Cardiac muscle cell (in vitro differentiated cells and primary cell): Measurements from ENCODE around the gene JUND. TPM values are rescaled to one million over a fixed set of nuclear protein-coding genes. Genes with fewer than 3 reads are reported as not detected.

Experiments
- DNase-seq, 2 donors: peaks; one replicate each; pipeline versions ENCODE4 v3.0.0 to v3.0.0-alpha.2; 2010 to 2017; ENCODE audit warnings: low read depth in 1 of 2, low spot score in 1 of 2
- H3K27ac ChIP-seq: fragments of 200-600 bp; sonication (generic); 2 replicates; pipeline ENCODE4 v1.5.1; 2016
- H3K27me3 ChIP-seq: fragments of 200-600 bp; sonication (generic); 2 replicates; pipeline ENCODE4 v1.6.0; 2016; ENCODE audit warnings: control low read depth
- H3K36me3 ChIP-seq: fragments of 200-600 bp; sonication (generic); 2 replicates; pipeline ENCODE4 v1.5.1; 2016; ENCODE audit warnings: control low read depth
- H3K4me1 ChIP-seq: fragments of 200-600 bp; sonication (generic); 2 replicates; pipeline ENCODE4 v1.8.1; 2017; ENCODE audit warnings: low read depth, mild to moderate bottlenecking, mixed run types
- H3K4me3 ChIP-seq: fragments of 200-600 bp; sonication (generic); 2 replicates; pipeline ENCODE4 v1.5.1; 2016; ENCODE audit warnings: mild to moderate bottlenecking
- H3K9me3 ChIP-seq: fragments of 200-600 bp; sonication (generic); 2 replicates; pipeline ENCODE4 v1.5.1; 2017; ENCODE audit warnings: low read depth, mild to moderate bottlenecking, control low read depth
- polyA plus RNA-seq: library from polyadenylated mRNA; unstranded; fragments of >200 nt; fragmentation: Nextera tagmentation; extraction: Ambion mirVana; gene quantifications from 2 replicates; pipeline ENCODE4 v1.2.1, GENCODE V29; 2016
- total RNA-seq: library from RNA; depleted of rRNA; stranded (reverse); fragments of >200 nt; gene quantifications from 2 replicates; pipeline ENCODE4 v1.2.3, GENCODE V29; 2016
- TF ChIP-seq, protein P1 (sequence below): IDR thresholded peaks from 2 replicates; pipeline ENCODE4 v1.5.1; 2012; ENCODE audit warnings: low read depth, mild to moderate bottlenecking, low read length

The JUND gene
- total and polyA plus RNA-seq, 2 experiments from 2014 or later, result 265 to 430 TPM

DNA sequence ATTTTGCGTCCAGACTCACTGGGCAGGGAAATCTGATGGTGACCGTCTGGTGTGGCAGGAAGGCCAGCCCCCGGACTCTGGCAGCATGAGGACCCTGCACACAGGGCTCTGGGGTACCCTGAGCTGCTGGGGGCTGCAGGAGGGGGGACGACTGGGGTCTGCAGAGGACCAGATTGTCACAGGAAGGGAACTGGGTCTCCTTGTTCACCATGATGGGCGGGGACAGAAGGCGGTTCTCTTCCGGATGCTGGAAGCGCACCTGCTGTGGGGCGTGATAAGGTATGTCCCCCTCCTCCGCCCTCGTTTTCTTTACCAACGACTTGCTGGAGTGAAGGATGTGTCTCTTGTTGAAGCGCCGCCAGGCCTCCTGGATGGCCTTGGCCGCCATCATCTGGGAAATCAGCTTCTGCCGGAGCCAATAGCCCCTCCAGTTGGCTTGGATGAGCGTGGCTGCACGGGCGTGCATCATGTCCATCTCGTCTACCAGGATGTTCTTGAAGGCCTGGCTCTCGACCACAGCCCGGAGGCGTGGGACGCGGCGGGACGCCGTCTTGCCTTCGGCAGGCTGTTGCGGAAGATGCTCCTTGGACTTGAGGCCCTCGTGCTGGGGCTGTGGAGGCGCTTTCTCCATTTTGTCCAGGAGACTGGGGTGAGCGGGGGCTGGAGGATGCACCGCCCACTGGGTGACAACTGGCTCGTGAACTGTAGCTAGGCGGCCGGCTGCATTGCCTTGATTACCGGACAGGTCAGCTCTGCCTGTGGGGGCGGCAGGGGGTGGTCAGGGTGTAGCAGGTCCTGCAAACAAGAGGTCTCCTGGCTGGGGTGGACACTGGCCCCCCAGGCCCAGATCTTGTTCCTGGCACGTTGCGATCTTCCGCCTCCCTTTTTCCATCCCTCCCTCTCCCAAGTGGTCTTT, 14.4 kb downstream of the JUND start:
- no peak for DNase-seq
- Histone ChIP-seq H3K4me1 (no peaks in the 10 kb centered on the region), H3K36me3 (no peaks in the 10 kb centered on the region), H3K4me3 (no peak overlapping the region), H3K27me3 (no peaks in the 10 kb centered on the region), H3K9me3 (no peaks in the 10 kb centered on the region), H3K27ac (no peak overlapping the region)
- TF ChIP-seq, protein P1, sequence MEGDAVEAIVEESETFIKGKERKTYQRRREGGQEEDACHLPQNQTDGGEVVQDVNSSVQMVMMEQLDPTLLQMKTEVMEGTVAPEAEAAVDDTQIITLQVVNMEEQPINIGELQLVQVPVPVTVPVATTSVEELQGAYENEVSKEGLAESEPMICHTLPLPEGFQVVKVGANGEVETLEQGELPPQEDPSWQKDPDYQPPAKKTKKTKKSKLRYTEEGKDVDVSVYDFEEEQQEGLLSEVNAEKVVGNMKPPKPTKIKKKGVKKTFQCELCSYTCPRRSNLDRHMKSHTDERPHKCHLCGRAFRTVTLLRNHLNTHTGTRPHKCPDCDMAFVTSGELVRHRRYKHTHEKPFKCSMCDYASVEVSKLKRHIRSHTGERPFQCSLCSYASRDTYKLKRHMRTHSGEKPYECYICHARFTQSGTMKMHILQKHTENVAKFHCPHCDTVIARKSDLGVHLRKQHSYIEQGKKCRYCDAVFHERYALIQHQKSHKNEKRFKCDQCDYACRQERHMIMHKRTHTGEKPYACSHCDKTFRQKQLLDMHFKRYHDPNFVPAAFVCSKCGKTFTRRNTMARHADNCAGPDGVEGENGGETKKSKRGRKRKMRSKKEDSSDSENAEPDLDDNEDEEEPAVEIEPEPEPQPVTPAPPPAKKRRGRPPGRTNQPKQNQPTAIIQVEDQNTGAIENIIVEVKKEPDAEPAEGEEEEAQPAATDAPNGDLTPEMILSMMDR, result no peak

DNA sequence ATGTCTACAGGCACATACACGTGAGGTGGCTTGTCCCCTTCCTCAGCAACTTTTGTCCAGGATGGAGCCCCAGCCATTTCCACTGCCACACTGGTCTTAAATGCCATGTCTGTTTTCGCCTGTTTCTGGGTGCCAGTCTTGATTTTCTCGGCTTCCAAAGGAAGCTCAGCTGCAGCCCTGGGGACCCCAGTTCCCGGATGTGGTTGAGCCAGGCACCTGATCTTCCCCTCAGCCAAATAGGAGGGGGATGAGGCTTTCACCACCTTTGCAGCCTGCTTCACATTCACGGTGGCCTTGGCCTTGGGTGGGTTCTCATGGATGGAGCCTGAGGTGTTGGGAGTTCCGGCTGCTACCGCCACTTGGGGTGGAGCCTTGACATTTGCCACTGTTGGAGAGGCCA, 15.8 kb downstream of the JUND start:
- Histone ChIP-seq H3K4me3 (no peak overlapping the region), H3K4me1 (no peaks in the 10 kb centered on the region), H3K36me3 (no peaks in the 10 kb centered on the region), H3K27ac (no peak overlapping the region), H3K27me3 (no peaks in the 10 kb centered on the region), H3K9me3 (no peaks in the 10 kb centered on the region)
- TF ChIP-seq, protein P1, result no peak
- DNase-seq, result no peak

DNA sequence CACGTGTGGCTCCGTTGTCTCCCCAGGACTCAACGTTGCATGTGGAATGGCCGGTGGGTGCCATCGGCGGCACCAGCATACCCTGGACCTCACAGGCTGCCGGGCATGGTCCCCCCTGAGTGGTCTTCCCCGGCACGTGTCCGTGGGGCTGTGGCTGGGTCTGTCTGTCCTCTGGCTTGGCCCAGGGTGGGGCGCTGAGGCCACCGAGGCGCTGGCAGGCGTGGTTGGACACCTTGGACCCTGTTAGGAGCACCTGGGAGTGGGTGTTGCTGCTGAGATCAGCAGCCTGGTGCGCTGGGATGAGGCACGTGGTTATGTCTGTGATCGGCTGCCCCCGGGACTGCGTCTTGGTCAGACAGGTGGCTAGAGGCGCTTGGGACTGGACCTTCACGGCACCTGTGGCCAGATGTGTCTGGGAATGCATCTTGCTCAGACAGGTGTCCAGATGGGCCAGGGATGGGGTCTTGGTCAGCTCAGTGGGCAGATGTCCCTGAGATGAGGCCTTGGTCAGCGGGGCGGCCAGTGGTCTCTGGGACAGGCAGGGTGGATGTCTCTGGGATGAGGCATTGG, 16.4 kb downstream of the JUND start:
- DNase-seq, result no peak
- Histone ChIP-seq H3K4me3 (no peak overlapping the region), H3K27me3 (no peaks in the 10 kb centered on the region), H3K9me3 (no peaks in the 10 kb centered on the region), H3K27ac (no peak overlapping the region), H3K4me1 (no peaks in the 10 kb centered on the region), H3K36me3 (no peaks in the 10 kb centered on the region)
- TF ChIP-seq, protein P1, result no peak

DNA sequence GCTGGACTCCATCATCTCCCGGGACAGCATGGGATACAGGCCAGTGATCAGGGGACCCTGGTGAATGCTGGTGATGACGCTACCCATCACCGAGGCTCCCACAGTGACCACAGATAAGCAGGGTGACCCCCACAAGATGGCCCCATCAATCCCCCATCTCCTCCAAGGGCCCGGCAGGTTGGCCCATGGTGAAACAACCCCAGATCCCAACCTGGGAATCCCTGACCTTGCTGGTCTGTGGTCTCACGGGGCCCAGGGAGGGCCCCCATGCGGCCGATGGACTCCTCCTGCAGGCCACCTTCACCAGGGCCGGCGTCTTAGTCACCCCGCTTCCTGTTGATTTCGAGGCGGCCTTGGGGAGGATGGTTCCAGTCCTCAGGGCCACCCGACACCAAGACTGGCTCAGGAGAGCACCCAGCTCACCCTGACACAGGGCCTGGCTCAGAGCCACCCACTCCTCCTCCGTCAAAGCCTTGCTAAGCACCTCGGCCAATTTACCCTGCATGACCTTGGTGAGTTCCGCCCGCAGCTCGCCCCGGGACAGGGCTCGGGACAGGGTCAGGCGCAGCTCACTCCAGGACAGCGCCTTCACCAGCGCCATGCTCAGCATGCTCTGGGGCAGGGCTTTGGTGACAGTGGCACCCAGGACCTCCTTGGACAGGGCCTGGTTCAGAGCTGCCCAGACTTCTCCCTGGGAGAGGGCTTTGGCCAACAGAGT, 17.1 kb downstream of the JUND start:
- Histone ChIP-seq H3K9me3 (no peaks in the 10 kb centered on the region), H3K4me3 (no peak overlapping the region), H3K36me3 (no peaks in the 10 kb centered on the region), H3K27me3 (no peaks in the 10 kb centered on the region), H3K27ac (no peak overlapping the region), H3K4me1 (no peaks in the 10 kb centered on the region)
- TF ChIP-seq, protein P1, result no peak
- DNase-seq, result no peak

DNA sequence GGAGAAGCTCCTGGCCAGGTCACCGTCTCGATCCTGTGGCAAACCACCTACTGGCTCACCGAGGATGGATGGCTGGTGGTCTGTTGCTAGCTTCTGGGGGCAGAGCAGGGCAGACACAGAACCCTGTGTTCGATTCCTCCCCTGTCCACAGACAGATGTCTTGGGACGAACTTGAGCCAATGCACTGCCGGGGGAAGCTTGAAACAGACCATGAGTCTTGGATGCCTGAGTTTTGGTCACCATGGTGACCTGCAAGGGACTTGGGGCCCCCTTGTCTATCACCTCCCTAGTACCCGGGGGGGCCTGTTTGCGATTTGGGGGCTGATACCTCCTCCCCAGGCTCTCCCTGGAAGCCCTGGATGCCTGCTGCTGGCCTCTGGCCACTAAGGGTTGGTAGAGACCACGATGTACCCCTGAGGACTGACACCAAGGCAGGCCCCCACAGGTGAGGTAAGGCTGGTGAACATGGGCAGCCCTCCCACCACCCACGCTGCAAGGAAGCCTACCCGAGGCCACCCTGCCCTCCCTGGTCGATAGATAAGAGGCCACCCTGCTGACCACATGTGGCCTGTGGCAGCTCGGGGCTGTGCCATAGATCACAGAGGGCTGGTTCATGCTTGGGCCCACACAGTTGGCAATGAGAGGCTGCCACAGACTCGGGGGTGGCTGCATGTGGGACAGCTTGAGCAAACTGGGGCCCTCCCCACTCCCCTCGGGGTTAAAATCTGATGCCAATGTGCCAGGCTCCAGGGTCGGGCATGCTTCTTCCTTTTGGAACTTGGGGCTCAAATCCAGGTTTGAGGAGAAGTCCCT, 17.9 kb downstream of the JUND start:
- TF ChIP-seq, protein P1, result no peak
- DNase-seq, result no peak
- H3K36me3 ChIP-seq, result no peaks in the 10 kb centered on the region

More for the DNA sequence above, 17.9 kb downstream of the JUND start:
- H3K27me3 ChIP-seq, result no peaks in the 10 kb centered on the region
- H3K4me1 ChIP-seq, result no peaks in the 10 kb centered on the region
- H3K27ac ChIP-seq, result no peak overlapping the region
- no peak overlapping the region for H3K4me3 ChIP-seq
- H3K9me3 ChIP-seq, result no peaks in the 10 kb centered on the region
